ENCODE results near the gene NTNG1.

The NTNG1 gene

GRCh38 chr1:107512836-107513235 lies 372.0 kb downstream of the NTNG1 start:
- DNase-seq (ENCODE audit: low spot score): no peak

GRCh38 chr1:107514841-107515240 lies 374.0 kb downstream of the NTNG1 start:
- no peak for DNase-seq (ENCODE audit: low spot score)

- no peak for DNase-seq (ENCODE audit: low spot score)
Measured at GRCh38 chr1:107515702-107516101, 374.9 kb downstream of the NTNG1 start.

GRCh38 chr1:107523061-107523460 lies 382.2 kb downstream of the NTNG1 start:
- no peak for DNase-seq (ENCODE audit: low spot score)

- DNase-seq (ENCODE audit: low spot score): no peak
Measured at GRCh38 chr1:107523736-107524135, 382.9 kb downstream of the NTNG1 start.

GRCh38 chr1:107524301-107524700 lies 383.5 kb downstream of the NTNG1 start:
- DNase-seq (ENCODE audit: low spot score): no peak

GRCh38 chr1:107525145-107525544 lies 384.3 kb downstream of the NTNG1 start:
- no peak for DNase-seq (ENCODE audit: low spot score)

GRCh38 chr1:107525961-107526360 lies 385.1 kb downstream of the NTNG1 start:
- DNase-seq (ENCODE audit: low spot score): no peak

GRCh38 chr1:107526524-107527198 lies 385.8 kb downstream of the NTNG1 start:
- no peak for DNase-seq (ENCODE audit: low spot score)

GRCh38 chr1:107529511-107530149 lies 388.8 kb downstream of the NTNG1 start:
- DNase-seq (ENCODE audit: low spot score): no peak

- no peak for DNase-seq (ENCODE audit: low spot score)
Measured at GRCh38 chr1:107530543-107530942, 389.7 kb downstream of the NTNG1 start.

GRCh38 chr1:107531065-107531908 lies 390.4 kb downstream of the NTNG1 start:
- no peak for DNase-seq (ENCODE audit: low spot score)

GRCh38 chr1:107532318-107532717 lies 391.5 kb downstream of the NTNG1 start:
- DNase-seq (ENCODE audit: low spot score): no peak
